Muscle layer of duodenum (tissue), 2 donors: ENCODE data around the gene EIF6.

Experiments used
- H3K27ac ChIP-seq: one replicate; pipeline ENCODE4 v1.7.0; 2013; ENCODE audit warnings: mild to moderate bottlenecking, low read length
- H3K27me3 ChIP-seq: one replicate; pipeline ENCODE4 v1.7.0; 2013; ENCODE audit warnings: low read depth, mild to moderate bottlenecking, control low read depth, low read length
- H3K36me3 ChIP-seq, 2 donors: one replicate each; pipeline ENCODE4 v1.7.0; 2013; ENCODE audit warnings: low read length in 2 of 2, control low read depth in 1 of 2, mild to moderate bottlenecking in 1 of 2; ENCODE audit not compliant: insufficient read depth in 2 of 2, control insufficient read depth in 1 of 2
- H3K4me1 ChIP-seq, 2 donors: one replicate each; pipeline ENCODE4 v1.7.0; 2013; ENCODE audit warnings: low read length in 2 of 2, mild to moderate bottlenecking in 2 of 2, control low read depth in 1 of 2, moderate library complexity in 1 of 2; ENCODE audit not compliant: insufficient read depth in 2 of 2, control insufficient read depth in 1 of 2
- H3K4me3 ChIP-seq, 2 donors: one replicate each; pipeline ENCODE4 v1.7.0; 2013; ENCODE audit warnings: low read length in 2 of 2, low read depth in 1 of 2, mild to moderate bottlenecking in 1 of 2
- H3K9me3 ChIP-seq, 2 donors: one replicate each; pipeline ENCODE4 v1.7.0; 2013; ENCODE audit warnings: low read length in 2 of 2, control low read depth in 1 of 2, mild to moderate bottlenecking in 1 of 2; ENCODE audit not compliant: control insufficient read depth in 1 of 2
- donor health status: healthy.

EIF6 gene

GRCh38 chr20:35283441-35284266 is 918 bp downstream of the EIF6 start:
- H3K36me3 ChIP-seq: peaks cover 22 to 24% of the 10 kb centered on the region in 2 donors
- peak overlapping the region; percentile 87 for H3K27ac ChIP-seq
- peaks cover 5 to 8% of the 10 kb centered on the region in 2 donors for H3K4me1 ChIP-seq
- H3K4me3 ChIP-seq: peak overlapping the region; percentile 91 to 99
- H3K9me3 ChIP-seq: no peaks in the 10 kb centered on the region
- H3K27me3 ChIP-seq: no peaks in the 10 kb centered on the region

- H3K27ac ChIP-seq: no peak overlapping the region
Observed at GRCh38 chr20:35281506-35282101, 3.0 kb downstream of the EIF6 start.

GRCh38 chr20:35280523-35280922 is 4.0 kb downstream of the EIF6 start:
- H3K36me3 ChIP-seq: peaks cover 25 to 30% of the 10 kb centered on the region in 2 donors
- H3K4me3 ChIP-seq: no peak overlapping the region
- H3K9me3 ChIP-seq: no peaks in the 10 kb centered on the region
- H3K27ac ChIP-seq: no peak overlapping the region
- no peaks in the 10 kb centered on the region for H3K27me3 ChIP-seq
- H3K4me1 ChIP-seq: peaks cover 5 to 24% of the 10 kb centered on the region in 2 donors

More at GRCh38 chr20:35281506-35282101, 3.0 kb downstream of the EIF6 start:
- Histone ChIP-seq H3K4me1 (peaks cover 5 to 16% of the 10 kb centered on the region in 2 donors), H3K36me3 (peaks cover 25 to 26% of the 10 kb centered on the region in 2 donors), H3K4me3 (no peak overlapping the region), H3K27me3 (no peaks in the 10 kb centered on the region), H3K9me3 (no peaks in the 10 kb centered on the region)

- no peak overlapping the region for H3K4me3 ChIP-seq
- peaks cover 5 to 24% of the 10 kb centered on the region in 2 donors for H3K4me1 ChIP-seq
- H3K36me3 ChIP-seq: peaks cover 26 to 36% of the 10 kb centered on the region in 2 donors
- H3K9me3 ChIP-seq: no peaks in the 10 kb centered on the region
- H3K27ac ChIP-seq: no peak overlapping the region
- no peaks in the 10 kb centered on the region for H3K27me3 ChIP-seq
Observed at GRCh38 chr20:35279533-35280174, 4.9 kb downstream of the EIF6 start.

- Histone ChIP-seq H3K4me3 (no peak overlapping the region), H3K27ac (no peak overlapping the region), H3K27me3 (no peaks in the 10 kb centered on the region), H3K4me1 (peaks cover 5 to 24% of the 10 kb centered on the region in 2 donors), H3K9me3 (no peaks in the 10 kb centered on the region), H3K36me3 (peaks cover 32 to 36% of the 10 kb centered on the region in 2 donors)
Observed at GRCh38 chr20:35279040-35279439, 5.5 kb downstream of the EIF6 start.

- H3K36me3 ChIP-seq: peaks cover 36 to 38% of the 10 kb centered on the region in 2 donors
Observed at GRCh38 chr20:35277531-35278395, 6.8 kb downstream of the EIF6 start, which contains the start of gene MMP24OS. TSS of gene MMP24OS (minus strand) at chr20:35278122. CDS start at chr20:35277929, 193 bp downstream.

GRCh38 chr20:35277127-35277526 is 7.4 kb downstream of the EIF6 start:
- Histone ChIP-seq H3K36me3 (peaks cover 36 to 38% of the 10 kb centered on the region in 2 donors), H3K9me3 (no peaks in the 10 kb centered on the region), H3K4me1 (peaks cover 0 to 16% of the 10 kb centered on the region in 2 donors), H3K27ac (peak overlapping the region; percentile 96), H3K27me3 (no peaks in the 10 kb centered on the region), H3K4me3 (peak overlapping the region; percentile 73 to 91)

More at GRCh38 chr20:35277531-35278395, 6.8 kb downstream of the EIF6 start, which contains the start of gene MMP24OS:
- Histone ChIP-seq H3K9me3 (no peaks in the 10 kb centered on the region), H3K27me3 (no peaks in the 10 kb centered on the region), H3K4me1 (peaks cover 0 to 16% of the 10 kb centered on the region in 2 donors), H3K4me3 (peak within 1 kb of the TSS; percentile 73 to 91), H3K27ac (peak within 1 kb of the TSS; percentile 96)

- Histone ChIP-seq H3K27ac (peak overlapping the region; percentile 96), H3K4me3 (peak overlapping the region; percentile 73 to 91)
Observed at GRCh38 chr20:35276408-35276807, 8.2 kb downstream of the EIF6 start.

GRCh38 chr20:35275741-35276251 is 8.8 kb downstream of the EIF6 start:
- Histone ChIP-seq H3K4me1 (peaks cover 0 to 16% of the 10 kb centered on the region in 2 donors), H3K27ac (no peak overlapping the region), H3K27me3 (no peaks in the 10 kb centered on the region), H3K36me3 (peaks cover 35 to 46% of the 10 kb centered on the region in 2 donors), H3K9me3 (no peaks in the 10 kb centered on the region), H3K4me3 (no peak overlapping the region)

More at GRCh38 chr20:35276408-35276807, 8.2 kb downstream of the EIF6 start:
- Histone ChIP-seq H3K9me3 (no peaks in the 10 kb centered on the region), H3K27me3 (no peaks in the 10 kb centered on the region), H3K36me3 (peaks cover 36 to 44% of the 10 kb centered on the region in 2 donors), H3K4me1 (peaks cover 0 to 16% of the 10 kb centered on the region in 2 donors)
